Activated CD8-positive, alpha-beta T cell treated with anti-CD3 and anti-CD28 coated beads, Interleukin-2, amount 10 ng/mL, durations not matched to agents 7 days and 5 days (primary cell): ENCODE results near the gene SPDYE1. TPM values are rescaled to one million over a fixed set of nuclear protein-coding genes. Genes with fewer than 3 reads are reported as not detected.
A peak's percentile ranks its signal among the peaks of the same experiment; 100 is the strongest.
"Not testable (repeated sequence)": the region's sequence is repeated elsewhere in the genome, so short reads cannot be mapped to it uniquely, and the experiment has no call there.

ENCODE experiments used
- ATAC-seq: fragments of 150-1000 bp; cut with Tn5 transposase; one replicate; pipeline ENCODE4 v1.10.0; 2021; ENCODE audit warnings: moderate library complexity
- CTCF ChIA-PET: fragments of 350-600 bp; sonication (Branson Sonifier 250); formaldehyde crosslinking; loops from one replicate; lab custom pipeline; 2021; ENCODE audit warnings: antibody characterized with exemption; lab: Charles Lee
- POLR2A ChIA-PET: fragments of 350-600 bp; sonication (Branson Sonifier 250); formaldehyde crosslinking; loops from one replicate; lab custom pipeline; 2021; ENCODE audit warnings: antibody characterized with exemption; lab: Charles Lee
- DNase-seq: peaks from one replicate; pipeline ENCODE4 v3.0.0-alpha.2; 2020
- H3K27ac Mint-ChIP-seq: one replicate; pipeline ENCODE4 v1.8.0; 2021; ENCODE audit warnings: mild to moderate bottlenecking, mixed read lengths
- H3K27me3 Mint-ChIP-seq: one replicate; pipeline ENCODE4 v1.8.0; 2021; ENCODE audit warnings: low read depth, mixed read lengths
- H3K36me3 Mint-ChIP-seq: one replicate; pipeline ENCODE4 v1.8.0; 2021; ENCODE audit warnings: low read depth, mixed read lengths
- H3K4me1 Mint-ChIP-seq: one replicate; pipeline ENCODE4 v1.8.0; 2021; ENCODE audit warnings: low read depth, mixed read lengths
- H3K4me3 Mint-ChIP-seq: one replicate; pipeline ENCODE4 v1.8.0; 2021; ENCODE audit warnings: mild to moderate bottlenecking, mixed read lengths
- H3K9me3 Mint-ChIP-seq: one replicate; pipeline ENCODE4 v1.8.0; 2022; ENCODE audit warnings: mixed read lengths; ENCODE audit not compliant: insufficient read depth
- total RNA-seq, 2 experiments: library from RNA; stranded (reverse); gene quantifications; one replicate each; pipeline ENCODE4 v1.2.3, GENCODE V29; 2021

SPDYE1 gene
- total RNA-seq, 2 experiments from 2014 or later: not detected

DNA sequence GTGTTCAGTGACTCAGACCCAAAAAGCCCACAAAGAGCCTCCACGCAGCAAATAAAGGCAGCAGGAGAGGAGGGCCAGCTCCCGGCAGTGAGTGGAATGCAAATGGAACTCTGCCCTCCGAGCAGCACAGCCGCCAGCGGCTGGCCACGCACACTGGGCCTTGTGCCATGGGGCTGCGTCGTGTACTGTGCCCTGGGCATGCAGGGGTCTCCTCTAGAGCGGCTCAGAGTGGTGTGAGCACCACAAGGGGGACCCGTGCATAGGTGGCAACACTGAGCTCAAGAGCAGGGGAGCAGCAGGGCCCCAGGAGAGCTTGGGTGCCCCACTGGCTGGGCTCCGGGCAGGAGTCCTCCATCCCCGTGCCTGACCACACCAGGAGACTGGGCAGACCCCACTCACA, 17.4 kb downstream of the SPDYE1 start:
- H3K4me3 Mint-ChIP-seq, H3K4me1 Mint-ChIP-seq, H3K36me3 Mint-ChIP-seq, H3K27me3 Mint-ChIP-seq, ATAC-seq, H3K27ac Mint-ChIP-seq, CTCF ChIA-PET, POLR2A ChIA-PET, DNase-seq, H3K9me3 Mint-ChIP-seq: not testable (repeated sequence)

- peak; percentile 96 for ATAC-seq
- DNase-seq: peak; percentile 99
- Mint-ChIP-seq H3K4me1 (peaks cover 14% of the 10 kb centered on the region), H3K4me3 (peak overlapping the region; percentile 90), H3K27ac (peak overlapping the region; percentile 88)
- not testable (repeated sequence) for H3K27me3 Mint-ChIP-seq, H3K9me3 Mint-ChIP-seq, H3K36me3 Mint-ChIP-seq
- POLR2A ChIA-PET: interaction anchor here (0.7 kb wide), 1 partner anchor 26 kb away, joined by 3 read pairs; the partner anchor contains the start of gene DBNL
- CTCF ChIA-PET: interaction anchor here (0.7 to 1.8 kb wide), 8 partner anchors 25 to 472 kb away, joined by 3 to 8 read pairs (median 3); partner anchors contain the start of genes DBNL and NUDCD3
Observed at GRCh38 chr7:44018857-44019807, 21.4 kb downstream of the SPDYE1 start.

DNA sequence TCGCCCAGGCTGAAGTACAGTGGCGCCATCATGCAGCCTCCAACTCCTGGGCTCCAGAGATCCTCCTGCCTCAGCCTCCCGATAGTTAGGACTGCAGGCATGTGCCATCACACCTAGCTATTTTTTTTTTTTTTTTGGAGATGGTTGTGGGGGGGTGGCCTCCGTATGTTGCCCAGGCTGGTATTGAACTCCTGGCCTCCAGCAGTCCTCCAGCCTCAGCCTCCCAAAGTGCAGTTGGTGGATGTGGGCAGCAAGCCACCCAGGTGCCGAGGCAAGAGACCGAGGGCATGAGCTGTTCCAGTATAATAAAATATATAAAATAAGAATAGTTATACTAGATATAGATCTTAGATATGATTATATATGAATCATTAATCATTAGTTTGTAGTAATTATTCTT, 22.1 kb downstream of the SPDYE1 start:
- H3K9me3 Mint-ChIP-seq, H3K27ac Mint-ChIP-seq, H3K27me3 Mint-ChIP-seq, H3K4me3 Mint-ChIP-seq, H3K36me3 Mint-ChIP-seq, DNase-seq, ATAC-seq: not testable (repeated sequence)
- ChIA-PET CTCF (interaction anchor here (0.7 to 1.8 kb wide), 10 partner anchors 24 to 471 kb away, joined by 3 to 8 read pairs (median 4); partner anchors contain the start of genes DBNL and NUDCD3), POLR2A (interaction anchor here (0.7 kb wide), 1 partner anchor 25 kb away, joined by 3 read pairs; the partner anchor contains the start of gene DBNL)
- H3K4me1 Mint-ChIP-seq: peaks cover 14% of the 10 kb centered on the region

DNA sequence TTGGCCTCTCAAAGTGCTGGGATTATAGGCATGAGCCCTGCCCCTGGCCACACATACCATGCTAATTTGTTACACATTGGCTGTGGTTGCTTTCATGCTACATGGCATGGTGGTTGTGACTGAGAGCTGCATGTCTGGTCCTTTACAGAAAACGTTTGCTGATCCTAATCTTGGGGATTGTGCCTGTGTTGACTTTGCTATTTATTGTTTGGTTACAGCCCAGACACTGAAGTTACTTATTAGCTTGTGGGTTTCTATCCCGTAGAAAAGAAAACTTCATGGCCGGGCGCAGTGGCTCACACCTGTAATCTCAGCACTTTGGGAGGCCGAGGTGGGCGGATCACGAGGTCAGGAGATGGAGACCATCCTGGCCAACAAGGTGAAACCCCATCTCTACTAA, 24.4 kb downstream of the SPDYE1 start:
- DNase-seq, H3K4me3 Mint-ChIP-seq, H3K27ac Mint-ChIP-seq, ATAC-seq, H3K9me3 Mint-ChIP-seq, POLR2A ChIA-PET, H3K36me3 Mint-ChIP-seq, CTCF ChIA-PET, H3K27me3 Mint-ChIP-seq: not testable (repeated sequence)
- peaks cover 14% of the 10 kb centered on the region for H3K4me1 Mint-ChIP-seq

DNA sequence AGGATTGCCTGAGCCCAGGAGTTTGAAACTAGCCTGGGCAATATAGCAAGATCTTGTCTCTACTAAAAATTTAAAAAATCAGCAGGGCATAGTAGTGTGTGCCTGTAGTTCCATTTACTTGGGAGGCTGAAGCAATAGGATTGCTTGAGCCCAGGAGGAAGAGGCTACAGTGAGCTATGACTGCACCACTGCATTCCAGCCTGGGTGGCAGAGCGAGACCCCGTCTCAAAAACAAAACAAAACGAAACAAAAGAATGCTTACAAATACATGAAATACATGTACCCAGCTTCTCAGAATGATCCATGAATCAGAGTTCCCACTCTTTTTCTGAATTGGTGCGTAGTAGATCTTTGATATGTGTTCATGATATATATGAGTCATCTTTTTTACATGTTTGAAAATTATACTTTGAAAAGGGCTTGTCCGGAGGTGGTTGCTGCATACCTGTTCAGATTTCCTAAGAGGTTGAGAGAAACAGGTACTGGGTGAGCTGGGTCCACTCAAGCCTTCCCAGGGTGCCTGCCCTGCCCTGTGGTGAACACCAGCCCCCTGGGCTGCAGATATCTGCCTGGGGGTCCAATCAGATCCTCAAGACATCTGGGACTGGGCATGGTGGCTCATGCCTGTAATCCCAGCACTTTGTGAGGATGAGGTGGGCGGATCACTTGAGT, 25.2 kb downstream of the SPDYE1 start:
- DNase-seq, ATAC-seq, POLR2A ChIA-PET, CTCF ChIA-PET, H3K4me3 Mint-ChIP-seq, H3K27me3 Mint-ChIP-seq, H3K9me3 Mint-ChIP-seq, H3K36me3 Mint-ChIP-seq, H3K27ac Mint-ChIP-seq: not testable (repeated sequence)
- H3K4me1 Mint-ChIP-seq: peaks cover 14% of the 10 kb centered on the region

- H3K4me1 Mint-ChIP-seq, CTCF ChIA-PET, H3K4me3 Mint-ChIP-seq, ATAC-seq, DNase-seq, H3K36me3 Mint-ChIP-seq, H3K9me3 Mint-ChIP-seq, H3K27ac Mint-ChIP-seq, H3K27me3 Mint-ChIP-seq, POLR2A ChIA-PET: not testable (repeated sequence)
Observed at GRCh38 chr7:44029433-44029832, 31.7 kb downstream of the SPDYE1 start.

- H3K9me3 Mint-ChIP-seq, H3K4me1 Mint-ChIP-seq, H3K36me3 Mint-ChIP-seq, H3K27ac Mint-ChIP-seq, H3K27me3 Mint-ChIP-seq, CTCF ChIA-PET, ATAC-seq, H3K4me3 Mint-ChIP-seq, POLR2A ChIA-PET, DNase-seq: not testable (repeated sequence)
Observed at GRCh38 chr7:44030029-44030428, 32.3 kb downstream of the SPDYE1 start.

- CTCF ChIA-PET, H3K9me3 Mint-ChIP-seq, H3K27ac Mint-ChIP-seq, H3K4me1 Mint-ChIP-seq, H3K4me3 Mint-ChIP-seq, H3K36me3 Mint-ChIP-seq, H3K27me3 Mint-ChIP-seq, ATAC-seq, POLR2A ChIA-PET, DNase-seq: not testable (repeated sequence)
Observed at GRCh38 chr7:44031319-44031718, 33.6 kb downstream of the SPDYE1 start.

- H3K27me3 Mint-ChIP-seq, POLR2A ChIA-PET, H3K4me1 Mint-ChIP-seq, CTCF ChIA-PET, H3K36me3 Mint-ChIP-seq, ATAC-seq, H3K9me3 Mint-ChIP-seq, H3K4me3 Mint-ChIP-seq, DNase-seq, H3K27ac Mint-ChIP-seq: not testable (repeated sequence)
Observed at GRCh38 chr7:44032031-44032430, 34.3 kb downstream of the SPDYE1 start.

GRCh38 chr7:44033971-44034844, 36.5 kb downstream of the SPDYE1 start:
- POLR2A ChIA-PET, H3K4me3 Mint-ChIP-seq, H3K9me3 Mint-ChIP-seq, H3K36me3 Mint-ChIP-seq, H3K27me3 Mint-ChIP-seq, H3K27ac Mint-ChIP-seq, H3K4me1 Mint-ChIP-seq, ATAC-seq, CTCF ChIA-PET, DNase-seq: not testable (repeated sequence)

DNA sequence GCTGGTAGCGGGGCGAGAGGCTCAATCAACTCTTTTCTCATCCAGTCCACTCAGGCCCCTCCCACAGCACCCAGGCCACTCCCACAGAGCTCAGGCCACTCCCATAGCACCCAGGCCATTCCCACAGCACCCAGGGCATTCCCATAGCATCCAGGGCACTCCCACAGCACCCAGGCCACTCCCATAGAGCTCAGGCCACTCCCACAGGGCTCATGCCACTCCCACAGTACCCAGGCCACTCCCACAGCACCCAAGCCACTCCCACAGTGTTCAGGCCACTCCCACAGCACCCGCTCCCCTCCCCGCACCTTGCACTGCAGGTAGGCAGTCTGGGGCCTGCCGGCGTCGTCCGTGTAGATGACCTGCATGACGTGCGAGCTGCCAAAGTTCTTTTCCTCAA, 38.7 kb downstream of the SPDYE1 start:
- H3K27ac Mint-ChIP-seq, H3K36me3 Mint-ChIP-seq, H3K9me3 Mint-ChIP-seq, POLR2A ChIA-PET, H3K4me3 Mint-ChIP-seq, CTCF ChIA-PET, H3K27me3 Mint-ChIP-seq: not testable (repeated sequence)
- H3K4me1 Mint-ChIP-seq: peaks cover 13% of the 10 kb centered on the region
- ATAC-seq (peak; percentile 14), DNase-seq (peak; percentile 33)
